Activated CD4-positive, alpha-beta T cell treated with anti-CD3 and anti-CD28 coated beads for 48 hours (primary cell): ENCODE results near the gene EFCAB5.
"Not testable (repeated sequence)": the region's sequence is repeated elsewhere in the genome, so short reads cannot be mapped to it uniquely, and the experiment has no call there.

ENCODE experiments used
- DNase-seq: peaks from one replicate; pipeline ENCODE4 v3.0.0-alpha.2; 2020

Gene EFCAB5

GRCh38 chr17:30103921-30104320 is 162.5 kb downstream of the EFCAB5 start:
- DNase-seq: no peak

DNA sequence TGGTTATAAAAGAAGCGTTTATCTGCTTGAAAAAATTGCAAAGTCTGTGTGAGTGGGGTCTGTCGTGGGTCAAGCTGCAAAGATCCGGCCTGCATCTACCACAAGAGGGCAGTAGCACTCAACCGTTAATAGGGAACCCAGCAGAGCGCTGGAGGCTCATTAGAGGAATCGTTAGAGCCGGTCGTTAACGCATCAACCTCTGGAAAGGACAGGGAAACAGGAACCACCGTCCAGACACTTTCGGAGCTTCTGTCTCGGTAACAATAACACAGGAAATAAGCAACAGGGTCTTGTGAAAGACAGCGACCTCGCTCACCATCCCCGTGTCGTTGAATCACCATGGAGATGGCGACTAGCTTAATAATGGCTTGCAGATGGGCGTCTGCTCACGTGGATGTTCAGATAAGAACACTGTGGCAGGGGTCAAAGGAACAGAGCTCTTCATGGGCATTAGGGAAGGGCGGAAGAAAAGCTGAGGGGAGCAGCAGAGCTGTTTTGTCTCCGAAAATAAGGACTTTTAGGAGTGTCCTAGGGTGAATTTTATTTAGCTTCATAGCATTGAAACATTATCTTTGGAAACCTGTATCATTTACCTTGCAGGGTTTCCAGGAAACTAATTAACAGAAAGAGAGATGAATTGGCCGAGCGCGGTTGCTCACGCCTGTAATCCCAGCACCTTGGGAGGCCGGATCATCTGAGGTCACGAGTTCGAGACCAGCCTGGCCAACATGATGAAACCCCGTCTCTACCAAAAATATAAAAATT is 163.3 kb downstream of the EFCAB5 start:
- peak; percentile 80 for DNase-seq

GRCh38 chr17:30112794-30113193 is 171.4 kb downstream of the EFCAB5 start:
- no peak for DNase-seq

DNA sequence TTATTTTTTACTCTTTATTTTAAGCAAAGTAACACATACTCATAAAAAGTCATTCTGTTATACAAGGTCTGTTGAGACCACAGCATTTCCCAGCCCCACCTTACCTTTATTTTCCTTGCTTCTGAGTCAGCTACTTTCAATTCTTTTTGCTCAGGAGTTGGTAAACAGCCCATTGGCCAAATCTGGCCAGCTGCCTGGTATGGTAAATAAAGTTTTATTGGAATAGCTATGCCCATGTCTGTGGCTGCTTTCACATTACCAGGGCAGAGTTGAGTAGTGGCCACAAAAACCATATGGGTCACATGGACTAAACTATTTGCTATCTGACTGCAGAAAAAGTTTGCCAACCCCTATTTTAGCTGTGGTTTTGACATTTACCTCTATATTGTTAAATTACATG is 171.8 kb downstream of the EFCAB5 start:
- DNase-seq: peak; percentile 13

DNA sequence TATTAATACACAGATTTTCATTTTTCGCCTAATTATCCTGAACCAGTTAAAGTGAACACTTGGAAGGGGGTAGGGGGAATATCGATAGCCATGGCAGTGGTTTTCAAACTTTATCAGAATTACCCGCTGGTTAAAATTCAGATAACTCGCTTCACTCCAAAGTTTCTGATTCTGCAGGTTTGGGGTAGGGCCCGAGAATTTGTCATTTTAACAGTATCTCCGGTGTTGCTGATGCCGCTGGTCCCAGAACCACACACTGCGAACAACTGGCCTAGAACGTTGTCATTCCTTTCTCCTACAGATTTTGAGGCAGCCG is 174.9 kb downstream of the EFCAB5 start:
- DNase-seq: no peak

DNA sequence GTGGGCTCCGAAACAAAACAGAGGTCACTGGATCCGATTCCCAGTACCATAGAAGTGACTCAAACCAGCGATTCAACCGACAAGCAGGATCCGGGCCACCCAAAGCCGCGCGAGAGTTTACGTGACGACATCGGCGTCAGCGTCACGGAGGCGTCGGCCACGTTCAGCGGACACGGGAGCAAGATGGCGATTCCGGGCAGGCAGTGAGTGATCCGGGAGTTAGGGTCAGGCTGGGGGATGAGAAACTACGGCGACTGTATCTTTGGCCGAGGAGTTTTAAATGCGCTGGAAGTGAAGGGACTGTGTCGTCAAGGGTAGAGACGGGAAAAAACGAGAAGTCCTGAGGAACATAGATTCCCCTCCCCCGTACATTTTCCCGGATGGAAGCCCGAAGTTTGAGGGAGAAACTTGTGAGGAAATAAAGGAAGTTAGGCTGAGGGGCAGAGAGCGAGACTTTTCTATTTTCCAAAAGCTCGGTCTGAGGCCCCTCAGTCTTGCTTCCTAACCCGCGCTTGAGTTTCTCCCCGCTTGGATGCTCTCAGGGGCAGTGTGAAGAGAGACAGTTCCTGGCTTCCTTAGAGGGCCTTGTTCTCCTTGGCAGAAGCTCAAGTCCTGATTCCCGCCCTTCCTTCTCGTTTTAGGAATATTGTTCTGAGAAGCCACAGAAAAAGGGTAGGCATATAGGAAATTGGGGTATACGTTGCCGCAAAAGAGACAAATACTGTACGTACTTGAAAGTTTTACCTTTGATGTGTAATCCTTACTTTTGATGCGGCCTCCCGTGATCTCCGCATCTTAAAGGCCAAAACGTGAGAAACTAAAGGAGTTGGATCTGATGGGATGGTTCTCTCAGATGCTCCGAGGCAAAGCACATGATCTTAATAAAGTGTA is 175.5 kb downstream of the EFCAB5 start, which contains the start of gene NSRP1:
TSS of gene NSRP1 (plus strand) at position 156 of the 891 bp plus-strand sequence. CDS start at position 184, 28 bp downstream.
- DNase-seq: peak; percentile 97

GRCh38 chr17:30117675-30118081 is 176.2 kb downstream of the EFCAB5 start:
- no peak for DNase-seq

GRCh38 chr17:30118635-30119034 is 177.2 kb downstream of the EFCAB5 start:
- DNase-seq: not testable (repeated sequence)

DNA sequence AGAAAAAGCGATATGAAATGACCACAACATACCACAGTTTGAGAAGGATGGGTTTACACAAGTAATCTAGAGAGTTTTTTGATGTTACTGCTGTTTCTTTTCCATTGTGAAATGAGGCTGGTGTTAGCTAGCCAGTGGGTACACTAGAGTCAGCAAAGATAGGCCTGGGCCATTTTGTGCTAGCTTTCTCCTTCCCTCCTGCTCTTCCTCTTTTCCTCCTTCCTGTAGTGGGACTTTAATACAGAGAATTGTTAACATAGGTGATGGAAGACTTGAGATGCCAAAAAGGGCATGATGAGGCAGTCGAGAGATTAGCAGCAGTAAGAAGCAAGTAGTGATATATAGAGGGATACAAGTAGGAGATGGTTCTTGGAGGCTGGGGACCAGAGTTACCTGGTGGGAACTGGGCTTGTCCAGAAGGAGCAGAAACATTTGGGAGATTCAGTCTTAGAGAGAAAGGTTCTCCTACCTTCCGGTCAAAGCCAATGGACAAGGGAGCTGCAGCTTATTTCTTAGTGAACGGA is 182.9 kb downstream of the EFCAB5 start:
- DNase-seq: no peak

GRCh38 chr17:30130121-30130520 is 188.7 kb downstream of the EFCAB5 start:
- DNase-seq: no peak

DNA sequence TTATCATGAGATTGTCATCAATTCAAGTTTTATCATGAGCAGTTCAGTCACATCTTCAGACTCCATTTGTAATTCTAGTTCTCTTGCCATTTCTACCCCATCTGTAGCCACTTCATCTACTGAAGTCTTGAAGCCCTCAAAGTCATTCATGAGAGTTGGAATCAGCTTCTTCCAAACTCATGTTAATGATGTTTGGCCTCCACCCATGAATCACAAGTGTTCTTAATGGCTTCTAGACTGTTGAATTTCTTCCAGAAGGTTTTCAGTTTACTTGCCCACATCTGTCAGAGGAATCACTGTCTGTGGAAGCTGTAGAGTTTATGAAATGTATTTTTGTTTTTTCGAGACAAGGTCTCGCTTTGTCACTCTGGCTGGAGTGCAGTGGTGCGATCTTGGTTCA is 191.2 kb downstream of the EFCAB5 start:
- no peak for DNase-seq

GRCh38 chr17:30133197-30133596 is 191.8 kb downstream of the EFCAB5 start:
- DNase-seq: no peak

- DNase-seq: no peak
Observed at GRCh38 chr17:30134551-30134950, 193.1 kb downstream of the EFCAB5 start.

- no peak for DNase-seq
Observed at GRCh38 chr17:30137158-30137557, 195.7 kb downstream of the EFCAB5 start.

DNA sequence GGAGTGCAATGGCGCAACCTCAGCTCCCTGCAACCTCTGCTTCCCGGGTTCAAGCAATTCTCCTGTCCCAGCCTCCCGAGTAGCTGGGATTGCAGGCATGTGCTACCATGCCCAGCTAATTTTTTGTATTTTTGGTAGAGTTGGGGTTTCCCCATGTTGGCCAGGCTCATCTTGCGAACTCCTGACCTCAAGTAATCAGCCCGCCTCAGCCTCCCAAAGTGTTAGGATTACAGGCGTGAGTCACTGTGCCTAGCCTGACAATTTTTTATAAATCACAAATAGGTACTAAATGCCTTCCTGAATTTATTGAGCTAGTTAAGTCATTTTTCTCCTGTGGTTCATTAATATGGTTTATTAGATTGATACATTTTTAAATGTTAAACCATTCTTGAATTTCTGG is 206.4 kb downstream of the EFCAB5 start:
- DNase-seq: peak; percentile 27

GRCh38 chr17:30148376-30148775 is 206.9 kb downstream of the EFCAB5 start:
- no peak for DNase-seq

DNA sequence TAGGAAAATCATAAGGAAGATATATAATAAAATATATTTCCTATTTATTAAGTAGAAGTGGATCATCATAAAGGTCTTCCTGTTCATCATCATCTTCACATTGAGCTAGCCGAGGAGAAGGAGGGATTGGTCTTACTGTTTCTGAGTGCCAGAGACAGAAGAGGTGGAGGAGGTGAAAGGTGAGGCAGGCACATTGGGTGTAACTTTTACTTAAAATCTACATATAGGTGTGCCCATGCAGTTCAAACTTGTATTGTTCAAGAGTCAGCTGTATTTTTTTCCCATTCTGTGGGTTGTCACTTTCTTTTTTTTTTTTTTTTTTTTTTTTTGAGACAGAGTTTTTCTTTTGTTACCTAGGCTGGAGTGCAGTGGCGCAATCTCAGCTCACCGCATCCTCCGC is 210.0 kb downstream of the EFCAB5 start:
- DNase-seq: no peak

- no peak for DNase-seq
Observed at GRCh38 chr17:30153463-30153862, 212.0 kb downstream of the EFCAB5 start.

DNA sequence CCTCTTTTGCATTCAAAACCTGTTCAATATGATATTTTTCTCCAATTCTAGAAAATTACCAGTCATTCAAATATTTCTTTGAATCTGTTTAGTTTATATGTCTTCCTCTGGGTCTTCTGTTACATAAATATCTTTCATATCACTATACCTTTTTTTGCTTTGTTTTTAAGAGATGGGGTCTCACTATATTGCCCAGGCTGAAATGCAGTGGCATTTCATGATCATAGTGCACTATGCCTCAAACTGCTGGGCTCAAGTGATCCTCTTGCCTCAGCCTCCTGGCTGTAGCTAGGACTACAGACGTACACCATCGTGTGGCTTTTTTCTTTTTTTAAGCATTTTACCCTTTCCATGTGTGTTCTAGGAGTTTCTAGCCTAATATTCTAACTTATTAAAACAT is 214.0 kb downstream of the EFCAB5 start:
- no peak for DNase-seq
